A673 (cell line): ENCODE data around the gene GPR61. TPM values are rescaled to one million over a fixed set of nuclear protein-coding genes. Genes with fewer than 3 reads are reported as not detected.

Experiments used
- BruUV-seq: library from RNA; stranded (reverse); fragments of 400-500 nt; replicated peaks from 2 replicates; lab custom pipeline; 2021; lab: Mats Ljungman, UMichigan
- CTCF ChIA-PET: fragments of 300-600 bp; sonication (Branson Sonifier 250); formaldehyde crosslinking; loops from one replicate; lab custom pipeline; 2022; ENCODE audit warnings: antibody characterized with exemption; lab: Charles Lee
- POLR2A ChIA-PET: fragments of 300-600 bp; sonication (Branson Sonifier 250); formaldehyde crosslinking; loops from one replicate; lab custom pipeline; 2022; ENCODE audit warnings: antibody characterized with exemption; ENCODE audit not compliant: low non-redundant PET; lab: Charles Lee
- DNase-seq: peaks from one replicate; pipeline ENCODE4 v3.0.0-alpha.2; 2015; ENCODE audit warnings: low spot score
- H3K27ac ChIP-seq: fragments of 200-600 bp; sonication (generic); 2 replicates; pipeline ENCODE4 v1.5.1; 2016; ENCODE audit warnings: mixed run types, low read depth, mild to moderate bottlenecking, mixed read lengths, antibody characterized with exemption, low read length; ENCODE audit not compliant: poor library complexity, severe bottlenecking
- H3K27me3 ChIP-seq: fragments of 200-600 bp; sonication (generic); replicated peaks from 2 replicates; pipeline ENCODE4 v1.6.1; 2017; ENCODE audit warnings: mixed run types, low read depth, mild to moderate bottlenecking, mixed read lengths, antibody characterized with exemption, low read length; ENCODE audit not compliant: insufficient read depth, poor library complexity
- H3K36me3 ChIP-seq: fragments of 200-600 bp; sonication (generic); 2 replicates; pipeline ENCODE4 v1.6.1; 2016; ENCODE audit warnings: mixed run types, mild to moderate bottlenecking, mixed read lengths, antibody characterized with exemption, low read length; ENCODE audit not compliant: insufficient read depth, poor library complexity, severe bottlenecking
- H3K4me1 ChIP-seq: fragments of 200-600 bp; sonication (generic); 2 replicates; pipeline ENCODE4 v1.6.1; 2017; ENCODE audit warnings: mixed run types, mild to moderate bottlenecking, mixed read lengths, antibody characterized with exemption, low read length; ENCODE audit not compliant: insufficient read depth, poor library complexity, severe bottlenecking
- H3K4me3 ChIP-seq: fragments of 200-600 bp; sonication (generic); 2 replicates; pipeline ENCODE4 v1.5.1; 2016; ENCODE audit warnings: low read depth, mixed run types, mild to moderate bottlenecking, mixed read lengths, low read length; ENCODE audit not compliant: poor library complexity, severe bottlenecking
- H3K9me3 ChIP-seq: fragments of 200-600 bp; sonication (generic); 2 replicates; pipeline ENCODE4 v1.6.1; 2016; ENCODE audit warnings: mixed run types, low read depth, mild to moderate bottlenecking, mixed read lengths, antibody characterized with exemption, low read length; ENCODE audit not compliant: poor library complexity, severe bottlenecking
- CTCF ChIP-seq: fragments of 300-800, 200-600 bp; sonication (generic); conservative IDR thresholded peaks from 2 replicates; pipeline ENCODE4 v1.5.1; 2017; ENCODE audit warnings: low read depth, mild to moderate bottlenecking, antibody characterized with exemption, low read length, moderate library complexity, mixed read lengths
- EZH2 ChIP-seq: fragments of 200-600 bp; sonication (generic); IDR thresholded peaks from 2 replicates; pipeline ENCODE4 v1.6.1; 2017; ENCODE audit warnings: borderline replicate concordance, low read depth, mild to moderate bottlenecking, mixed read lengths, antibody characterized with exemption, low read length; ENCODE audit not compliant: poor library complexity, severe bottlenecking
- intact Hi-C: fragments of 100-400 bp; cut with micrococcal nuclease; formaldehyde crosslinking; loops from one replicate; pipeline ENCODE4 v1.10.0; 2022; ENCODE audit not compliant: unreplicated experiment
- total RNA-seq: library from RNA; stranded (reverse); gene quantifications from 2 replicates; pipeline ENCODE4 v1.2.3, GENCODE V29; 2021

GPR61 gene
- total RNA-seq, 1 experiment from 2014 or later: not detected

- H3K27ac ChIP-seq: peak overlapping the region; percentile 3
- no peaks in the 10 kb centered on the region for H3K27me3 ChIP-seq
- ChIA-PET POLR2A (no interaction called here), CTCF (no interaction called here)
- no peaks in the 10 kb centered on the region for H3K9me3 ChIP-seq
- H3K4me3 ChIP-seq: no peak overlapping the region
- H3K36me3 ChIP-seq: peaks cover 38% of the 10 kb centered on the region
- BruUV-seq: no TSS peak
- H3K4me1 ChIP-seq: no peaks in the 10 kb centered on the region
- no peak for DNase-seq
- TF ChIP-seq CTCF (no peak), EZH2 (no peak)
- intact Hi-C loops: no loop called here
Measured at GRCh38 chr1:109578947-109579443, 39.3 kb downstream of the GPR61 start.

DNA sequence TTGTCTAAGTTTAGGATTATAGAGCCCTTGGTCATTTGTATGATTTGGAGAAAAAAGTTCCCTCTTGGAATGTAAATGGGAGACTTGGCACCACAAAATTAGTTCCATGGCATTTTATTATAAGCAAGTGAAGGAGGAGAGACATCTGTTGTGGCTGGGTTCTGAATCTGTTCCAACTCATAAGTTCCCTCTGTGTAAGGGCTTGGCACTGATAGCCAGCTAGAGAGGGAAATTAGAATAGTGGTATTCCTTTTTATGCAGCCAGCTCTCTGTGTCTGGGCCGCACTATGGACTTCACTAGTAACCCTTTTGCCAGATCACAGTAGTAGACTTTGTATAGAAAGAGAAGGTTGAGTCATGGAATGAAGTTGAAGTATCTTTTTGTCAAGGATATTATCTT lies 39.8 kb downstream of the GPR61 start:
- H3K27me3 ChIP-seq: no peaks in the 10 kb centered on the region
- H3K9me3 ChIP-seq: no peaks in the 10 kb centered on the region
- no peak overlapping the region for H3K4me3 ChIP-seq
- BruUV-seq: no TSS peak
- POLR2A ChIA-PET: no interaction called here
- TF ChIP-seq CTCF: no peak
- TF ChIP-seq EZH2: no peak
- CTCF ChIA-PET: no interaction called here
- intact Hi-C loops: no loop called here
- peaks cover 41% of the 10 kb centered on the region for H3K36me3 ChIP-seq
- peak overlapping the region; percentile 3 for H3K27ac ChIP-seq
- H3K4me1 ChIP-seq: no peaks in the 10 kb centered on the region
- DNase-seq: no peak

DNA sequence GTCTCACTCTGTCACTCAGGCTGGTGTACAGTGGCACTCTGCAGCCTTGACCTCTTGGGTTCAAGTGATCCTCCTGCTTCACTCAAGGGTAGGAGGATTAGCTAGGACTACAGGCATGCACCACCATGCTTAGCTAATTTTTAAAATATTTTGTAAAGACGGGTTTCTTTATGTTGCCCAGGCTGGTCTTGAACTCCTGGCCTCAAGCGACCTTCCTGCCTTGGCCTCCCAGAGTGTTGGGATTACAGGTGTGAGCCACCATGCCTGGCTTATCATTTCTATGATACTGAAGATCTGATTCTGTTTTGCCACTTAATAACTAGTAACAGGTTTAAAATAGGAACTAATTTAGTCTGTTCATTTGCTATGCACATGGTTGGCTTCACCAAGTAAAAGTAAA lies 42.3 kb downstream of the GPR61 start:
- no peak for DNase-seq
- Histone ChIP-seq H3K4me3 (no peak overlapping the region), H3K9me3 (no peaks in the 10 kb centered on the region), H3K36me3 (peaks cover 64% of the 10 kb centered on the region), H3K4me1 (no peaks in the 10 kb centered on the region), H3K27me3 (no peaks in the 10 kb centered on the region), H3K27ac (no peak overlapping the region)
- ChIA-PET POLR2A (no interaction called here), CTCF (no interaction called here)
- intact Hi-C loops: no loop called here
- TF ChIP-seq CTCF (no peak), EZH2 (no peak)
- BruUV-seq: no TSS peak
